ENCODE data around the gene URM1.

Gene URM1

DNA sequence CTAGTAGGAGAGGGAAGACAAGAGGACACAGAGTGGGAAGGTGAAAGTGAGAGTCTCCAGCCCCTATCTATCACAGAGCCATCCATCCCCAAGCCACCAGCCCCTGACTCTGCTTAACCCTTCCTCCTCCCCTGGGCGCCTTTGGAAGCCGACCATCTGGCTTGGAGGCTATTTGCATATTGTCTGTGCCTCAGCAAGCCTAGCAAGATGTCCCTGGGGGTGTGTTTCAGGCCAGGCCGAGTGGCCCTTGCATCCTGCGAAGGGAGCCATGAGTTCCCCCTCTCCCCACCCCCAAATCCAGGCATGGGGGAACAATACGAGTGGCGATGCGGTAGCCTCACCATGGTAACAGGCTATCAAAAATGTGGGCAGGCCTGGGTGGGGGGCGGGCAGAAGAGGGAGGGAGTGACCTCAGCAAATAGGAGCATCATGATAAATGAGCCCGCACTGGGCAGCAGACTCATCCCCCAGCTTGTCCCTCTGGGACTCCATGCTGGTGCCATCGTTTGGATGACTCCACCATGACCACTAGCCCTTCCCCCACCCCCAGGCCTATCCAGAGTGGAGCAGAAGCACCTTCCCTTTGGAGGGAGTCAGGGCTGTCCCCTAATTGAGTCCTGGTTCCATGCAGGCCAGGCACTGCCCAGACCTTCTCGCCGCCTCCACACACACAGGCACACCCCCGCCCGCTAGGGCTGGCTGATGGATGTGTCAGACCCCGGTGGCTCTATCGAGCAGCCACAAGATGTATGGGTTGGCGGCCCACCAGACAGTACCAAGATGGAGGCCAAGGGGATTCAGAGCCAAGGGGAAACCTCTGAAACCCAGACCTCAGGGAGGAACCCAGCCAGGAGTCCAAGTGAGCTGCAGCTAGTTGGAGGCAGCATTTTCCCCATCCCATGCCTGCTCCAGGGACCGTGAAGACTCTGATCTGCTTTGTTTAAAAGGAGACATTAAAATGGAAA lies 14.6 kb downstream of the URM1 start:
- DNase-seq (ENCODE audit: low read depth) = no peak

DNA sequence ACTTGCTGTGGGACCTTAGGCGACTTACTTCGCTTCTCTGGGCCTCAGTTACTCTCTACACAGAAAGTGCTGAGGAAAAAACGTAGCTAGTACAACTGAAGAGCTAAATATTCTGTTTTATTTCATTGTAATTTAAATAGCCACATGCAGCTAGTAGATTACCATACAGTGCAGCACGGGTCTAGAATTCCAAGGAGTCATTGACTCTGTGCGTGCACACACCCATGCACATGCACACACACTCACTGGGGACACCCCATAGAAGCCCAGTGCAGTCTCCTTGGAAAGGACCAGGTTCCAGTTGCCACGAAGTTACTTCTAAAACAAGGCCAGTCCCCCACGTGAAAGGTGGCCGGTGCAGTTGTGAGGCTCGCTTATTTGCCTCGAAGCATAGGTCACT lies 17.0 kb downstream of the URM1 start:
- DNase-seq (ENCODE audit: low read depth) = no peak

DNA sequence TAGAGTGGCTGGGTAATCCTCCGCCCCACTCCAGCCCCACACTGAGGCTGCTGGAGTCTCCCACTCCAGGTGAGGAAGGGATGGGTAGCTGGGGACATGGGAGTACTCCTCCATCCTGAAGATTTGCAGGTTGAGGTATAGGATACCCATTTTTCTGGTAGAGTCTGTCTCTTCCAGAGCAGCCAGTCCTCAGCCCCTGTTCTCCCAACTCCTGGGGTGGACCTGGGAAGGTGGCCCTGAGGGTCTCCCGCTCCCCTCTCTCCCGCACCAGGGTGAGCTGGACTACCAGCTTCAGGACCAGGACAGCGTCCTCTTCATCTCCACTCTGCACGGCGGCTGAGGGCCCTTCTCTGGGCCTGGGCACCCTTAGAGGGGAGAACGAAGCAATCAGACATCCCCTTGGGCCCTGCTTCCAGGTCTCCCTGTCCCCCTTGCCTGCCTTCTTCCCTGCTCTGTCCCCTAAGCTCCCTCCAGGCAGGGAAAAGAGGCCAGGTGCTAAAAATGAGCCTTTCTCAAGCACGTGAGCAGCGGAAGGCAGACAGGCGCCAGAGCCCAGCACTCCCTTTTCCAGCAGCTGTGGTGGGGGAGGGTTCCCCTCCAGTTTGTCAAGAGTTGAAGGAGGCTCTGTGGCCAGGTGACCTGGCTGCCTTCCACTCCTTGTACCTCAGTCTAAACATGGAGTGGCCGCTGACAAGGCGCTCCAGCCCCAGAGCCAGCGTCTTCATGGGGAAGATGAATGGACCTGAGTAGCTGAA lies 18.4 kb downstream of the URM1 start:
- DNase-seq (ENCODE audit: low read depth) = no peak

DNA sequence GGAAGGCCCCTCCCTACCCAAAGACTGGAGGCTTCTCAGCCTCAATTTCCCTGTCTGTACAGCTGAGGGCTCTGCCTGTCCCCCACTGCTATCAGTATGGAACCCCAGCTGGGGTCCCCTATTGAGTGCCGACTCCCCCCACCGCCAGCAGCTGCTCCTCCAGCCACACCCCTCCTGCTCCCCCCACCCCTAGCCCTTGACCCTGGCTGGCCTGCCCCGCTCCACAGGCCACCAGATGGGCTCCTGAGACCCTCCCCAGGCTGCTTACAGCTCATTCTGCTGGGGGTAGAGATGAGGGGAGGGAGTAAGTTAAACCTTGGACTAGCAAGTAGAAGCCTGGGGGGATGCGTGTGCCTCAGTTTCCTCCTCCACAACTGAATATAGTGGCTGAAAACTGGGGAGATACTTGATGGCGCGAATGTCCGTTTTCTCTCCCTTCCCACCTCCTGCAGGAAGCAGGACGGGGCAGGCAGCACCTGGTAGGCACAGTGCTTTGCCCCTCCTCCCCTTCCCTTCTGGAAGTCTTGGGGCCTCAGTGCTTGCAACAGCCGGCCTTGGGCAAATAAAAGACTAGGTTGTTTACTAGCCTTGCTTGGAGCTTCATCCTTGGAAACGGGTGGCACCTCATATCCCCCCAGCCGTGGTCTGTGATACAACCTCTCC lies 19.1 kb downstream of the URM1 start:
- no peak for DNase-seq (ENCODE audit: low read depth)

DNA sequence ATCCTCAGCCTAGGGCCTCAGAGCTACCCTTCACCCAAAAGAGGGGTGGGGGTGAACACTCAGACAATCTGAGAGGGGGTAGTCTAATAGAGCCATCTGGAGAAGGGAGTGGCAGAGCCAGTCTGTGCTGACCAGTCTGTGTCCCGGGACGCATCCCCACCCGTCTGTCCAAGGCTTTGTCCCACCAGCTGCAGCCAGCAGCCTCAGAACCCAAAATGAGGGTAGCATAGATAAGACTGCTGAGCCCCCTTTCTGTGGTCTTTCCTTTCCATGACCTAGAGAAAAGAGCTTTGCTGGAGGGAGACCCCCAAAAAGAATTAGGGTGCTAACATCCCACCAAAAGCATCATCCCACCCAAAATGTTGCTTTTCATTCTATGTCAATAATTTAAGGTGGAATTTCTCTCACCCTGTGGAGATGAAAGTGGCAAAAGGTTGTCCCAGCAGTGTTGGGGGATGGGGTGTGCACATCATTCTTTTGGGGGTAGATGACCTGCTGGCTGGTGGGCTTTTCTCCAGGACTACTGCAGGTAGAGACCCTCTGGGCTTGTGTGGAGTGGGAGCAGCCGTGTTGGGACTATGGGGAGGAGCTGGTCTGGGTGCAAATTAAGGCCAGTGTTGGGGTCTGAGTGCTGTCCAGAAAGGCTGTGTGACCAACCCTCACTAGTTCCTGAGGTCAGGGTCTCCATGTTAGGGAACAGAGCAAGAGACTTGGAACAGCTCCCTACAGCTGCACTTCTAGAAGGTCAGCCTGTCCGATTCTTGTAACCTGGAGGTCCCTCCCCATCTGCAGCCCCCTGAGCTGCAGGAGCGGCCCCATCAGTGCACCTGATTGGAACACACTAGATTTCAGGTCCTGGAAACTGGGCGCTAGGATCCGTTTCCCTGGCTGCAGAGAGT lies 19.9 kb downstream of the URM1 start:
- no peak for DNase-seq (ENCODE audit: low read depth)

DNA sequence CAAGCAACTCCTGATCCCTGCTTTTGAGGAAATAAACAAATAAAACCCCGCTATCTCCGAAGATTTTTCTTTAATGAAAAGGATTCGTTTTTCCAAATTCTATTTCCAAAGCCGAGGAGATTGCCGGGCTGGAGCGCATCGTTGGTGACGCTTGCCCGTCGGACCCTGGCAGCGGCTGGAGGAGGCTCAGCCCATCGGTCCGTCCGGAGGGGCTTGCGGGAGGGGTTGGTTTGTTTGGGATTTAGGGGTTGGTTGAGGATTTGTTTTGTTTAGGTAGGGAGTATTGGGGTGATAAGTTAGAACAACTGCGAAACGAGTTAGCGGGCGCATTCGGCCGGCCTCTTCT lies 20.8 kb downstream of the URM1 start:
- no peak for DNase-seq (ENCODE audit: low read depth)

DNA sequence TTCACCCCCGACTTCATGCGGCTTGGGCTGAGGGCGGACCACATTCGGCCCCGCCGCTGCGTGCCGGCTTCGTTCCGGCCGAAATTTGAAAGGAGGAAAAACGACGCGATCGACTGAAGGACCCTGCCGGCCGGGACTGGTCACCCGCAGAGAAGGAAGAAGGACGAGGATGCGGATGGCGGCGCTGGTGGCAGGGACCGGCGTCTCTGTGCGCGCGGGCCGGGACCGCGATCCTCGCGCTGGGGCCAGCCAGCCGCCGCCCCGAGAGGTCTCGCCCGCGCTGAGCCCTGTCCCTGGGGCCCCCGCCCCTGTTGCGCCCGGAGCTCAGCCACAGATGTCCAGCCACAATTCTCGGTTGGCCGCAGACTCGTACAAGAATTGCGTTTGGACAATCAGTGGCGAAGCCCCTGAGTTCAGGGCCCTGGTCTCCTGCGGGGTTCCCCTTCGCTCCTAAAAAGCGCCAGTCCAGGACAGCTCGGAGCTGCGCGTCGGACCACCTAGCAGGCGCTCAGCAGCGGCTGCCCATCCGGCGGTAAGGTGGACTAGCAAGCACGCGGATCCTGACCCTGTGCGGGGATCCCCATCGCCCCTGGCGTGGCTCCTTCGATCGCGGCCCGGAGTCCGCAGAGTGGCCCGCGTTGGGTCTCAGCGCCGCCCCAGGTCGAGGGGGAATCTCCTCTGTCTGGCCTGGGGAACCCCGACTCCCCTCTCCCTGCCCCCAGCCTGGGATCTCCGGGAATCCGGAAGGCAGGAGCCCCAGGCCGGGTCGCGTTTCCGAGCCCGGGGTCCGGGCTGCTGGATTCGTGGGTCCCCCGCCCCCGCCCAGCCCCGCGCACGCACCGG lies 21.3 kb downstream of the URM1 start:
- DNase-seq (ENCODE audit: low read depth) = no peak

DNA sequence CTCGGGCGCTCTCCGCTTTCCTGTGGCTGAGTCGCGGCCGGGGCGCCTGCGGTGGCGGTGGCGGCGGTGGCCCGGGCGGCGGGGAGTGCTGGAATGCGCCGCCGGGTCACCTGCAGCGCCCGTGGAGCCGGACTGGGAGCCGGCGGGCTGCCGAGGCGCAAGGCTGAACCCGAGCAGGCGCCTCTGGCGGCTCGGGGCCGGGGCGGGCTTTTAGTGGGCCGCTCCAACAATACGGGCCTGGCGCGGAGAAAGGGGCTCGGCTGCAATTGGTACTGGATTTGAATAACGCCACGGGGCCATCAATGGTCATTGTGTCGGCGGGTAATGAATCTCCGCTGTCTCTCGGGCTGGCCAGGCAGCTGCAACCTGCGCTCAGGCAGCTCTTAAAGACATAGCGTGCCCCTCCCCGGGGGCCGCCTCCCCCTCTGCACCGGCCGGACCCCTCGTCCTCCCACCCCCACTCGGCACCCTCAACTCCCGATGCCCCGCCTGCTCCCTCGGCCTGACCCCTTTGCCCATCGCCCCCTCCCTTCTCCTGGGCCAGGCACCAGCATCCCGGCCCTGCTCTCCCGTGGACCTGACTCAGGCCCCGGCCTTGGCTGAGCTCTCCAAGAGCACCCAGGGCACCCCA lies 22.1 kb downstream of the URM1 start:
- DNase-seq (ENCODE audit: low read depth) = no peak

DNA sequence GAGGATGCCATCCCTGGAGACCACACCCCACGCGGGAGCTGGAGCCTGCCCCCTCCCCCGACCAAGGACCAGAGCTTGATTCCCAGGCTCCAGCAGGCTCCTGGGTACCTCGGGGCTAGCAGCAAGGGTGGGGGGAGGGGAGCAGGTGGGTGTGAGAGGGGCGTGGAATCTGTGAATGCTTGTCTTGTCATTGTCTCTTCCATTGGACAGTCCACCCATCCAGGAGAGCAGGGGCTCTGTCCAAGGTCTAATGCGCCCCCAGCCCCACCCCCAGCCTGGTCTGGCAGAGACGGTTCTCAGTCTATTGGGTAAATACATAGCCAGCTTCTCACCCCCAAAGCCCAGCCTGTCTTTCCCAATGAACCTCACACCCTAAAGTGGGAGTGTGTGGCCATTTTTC lies 22.8 kb downstream of the URM1 start:
- DNase-seq (ENCODE audit: low read depth) = no peak

DNA sequence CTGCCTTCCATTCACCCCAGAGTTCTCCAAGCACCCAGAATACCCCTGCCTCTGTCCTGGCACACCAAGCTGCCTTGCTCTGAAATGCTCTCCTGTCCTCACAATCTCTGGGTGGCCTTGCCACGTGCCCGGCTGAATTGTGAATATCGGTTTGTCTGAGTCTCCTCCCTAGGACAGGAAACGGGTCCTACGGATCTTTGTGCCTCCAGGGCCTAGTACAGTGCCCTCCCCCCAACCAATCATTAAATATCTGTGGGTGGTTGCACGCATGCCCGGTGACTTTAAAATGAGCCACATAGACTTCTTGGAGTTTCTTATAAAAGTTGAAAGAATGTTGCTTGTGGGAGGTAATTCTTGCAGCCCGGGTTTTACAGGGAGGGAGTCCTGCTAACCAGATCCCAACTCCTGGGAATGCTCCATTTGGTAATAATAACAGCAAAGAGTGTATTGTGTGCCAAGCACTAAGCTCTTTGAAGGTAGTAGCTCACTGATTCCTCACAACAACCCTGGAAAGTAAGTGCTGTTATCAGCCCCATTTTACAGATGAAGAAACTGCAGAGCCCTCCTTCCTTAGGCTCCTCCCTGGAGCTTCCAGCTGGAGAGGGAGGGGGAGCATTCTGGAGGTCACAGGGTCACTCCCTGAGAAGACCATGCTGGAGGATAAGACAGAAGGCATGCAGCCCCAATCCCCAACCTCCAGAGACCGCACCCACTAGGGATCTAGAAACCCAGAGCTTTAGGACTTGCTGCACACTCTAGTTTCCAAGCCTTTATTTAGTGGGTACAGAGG lies 23.4 kb downstream of the URM1 start:
- DNase-seq (ENCODE audit: low read depth) = no peak

DNA sequence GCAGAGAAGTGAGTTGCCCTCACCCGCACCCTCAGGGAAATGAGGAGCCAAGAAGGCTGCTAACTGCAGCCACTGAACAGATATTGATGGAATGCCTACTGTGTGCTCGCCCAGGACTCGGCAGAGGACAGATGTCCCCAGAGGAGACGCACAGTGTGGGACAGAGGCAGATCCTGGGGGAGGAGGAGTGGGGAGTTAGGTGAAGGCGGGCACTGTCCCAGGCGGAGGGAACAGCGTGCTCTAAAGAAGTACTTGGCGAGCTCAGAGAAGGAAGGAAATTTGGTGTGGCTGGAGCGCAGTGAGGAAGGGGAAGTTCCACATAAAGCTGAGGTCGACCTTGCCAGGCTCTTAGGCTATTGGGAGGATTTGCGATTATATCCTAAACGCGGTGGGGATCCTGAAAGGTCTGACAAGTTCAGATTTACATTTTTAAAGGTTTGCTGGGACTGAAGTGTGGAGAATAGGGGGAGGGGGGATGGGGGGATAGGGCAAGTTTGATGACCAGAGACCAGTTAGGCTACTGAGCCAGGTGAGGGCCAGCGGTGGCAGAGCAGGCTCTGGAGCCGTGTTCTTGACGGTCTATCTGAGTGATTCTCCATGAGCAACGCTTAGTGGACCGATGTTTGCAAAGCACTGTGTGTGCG lies 25.9 kb downstream of the URM1 start:
- DNase-seq (ENCODE audit: low read depth) = peak; percentile 27

DNA sequence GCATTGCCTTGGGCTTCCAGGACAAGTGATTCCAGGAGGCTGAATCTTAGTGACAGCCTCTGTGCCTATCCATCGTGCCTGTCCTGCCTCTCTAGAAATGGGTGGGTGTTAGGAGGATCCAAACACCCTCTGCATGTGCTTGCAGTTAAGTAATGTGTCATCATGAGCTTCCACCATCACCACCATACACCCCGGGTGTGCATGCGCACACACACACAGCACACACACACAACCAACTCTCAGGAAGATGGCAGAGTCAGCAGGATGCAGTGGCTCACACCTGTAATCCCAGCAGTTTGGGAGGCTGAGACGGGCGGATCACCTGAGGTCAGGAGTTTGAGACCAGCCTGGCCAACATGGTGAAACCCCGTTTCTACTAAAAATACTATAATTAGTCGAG lies 26.7 kb downstream of the URM1 start:
- DNase-seq (ENCODE audit: low read depth) = no peak

DNA sequence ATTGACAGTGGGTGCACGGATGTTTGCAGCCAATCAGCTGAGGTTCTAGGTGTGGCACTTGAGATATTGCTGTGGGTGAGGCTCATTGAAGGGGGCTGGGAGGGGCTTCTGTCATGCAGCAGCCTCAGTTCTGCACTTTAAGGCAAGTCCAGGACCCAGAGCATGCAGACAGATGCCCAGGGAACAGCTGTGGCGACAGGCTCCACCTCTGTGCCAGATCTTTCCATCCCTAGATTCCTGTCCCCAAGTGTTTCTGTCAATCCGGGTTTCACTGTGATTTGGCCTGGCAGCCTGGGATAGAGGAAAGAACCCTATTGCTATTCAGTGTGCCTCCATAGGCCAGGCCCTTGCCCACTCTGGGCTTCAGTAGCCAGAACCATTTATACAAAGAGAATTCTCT lies 28.7 kb downstream of the URM1 start:
- DNase-seq (ENCODE audit: low read depth) = no peak

DNA sequence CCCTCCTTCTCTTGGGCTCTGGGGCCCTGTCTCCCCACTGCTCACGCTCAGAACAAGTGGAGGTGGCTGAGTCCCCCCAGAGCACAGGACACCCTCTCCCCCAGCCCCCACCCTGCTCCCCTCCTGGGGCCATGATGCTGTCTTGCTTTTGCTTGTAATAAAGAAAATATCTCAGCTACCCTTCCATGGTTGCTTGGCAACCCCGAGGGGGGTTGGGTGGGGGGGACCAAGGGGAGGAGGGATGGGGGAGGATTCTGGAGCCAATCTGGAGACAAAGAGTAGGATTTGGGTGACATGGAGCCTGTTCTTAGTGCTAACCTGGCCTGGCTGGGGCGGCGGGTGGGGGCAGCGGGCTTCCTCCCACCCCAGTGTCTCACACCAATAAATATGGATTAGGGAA lies 33.4 kb downstream of the URM1 start:
- no peak for DNase-seq (ENCODE audit: low read depth)

DNA sequence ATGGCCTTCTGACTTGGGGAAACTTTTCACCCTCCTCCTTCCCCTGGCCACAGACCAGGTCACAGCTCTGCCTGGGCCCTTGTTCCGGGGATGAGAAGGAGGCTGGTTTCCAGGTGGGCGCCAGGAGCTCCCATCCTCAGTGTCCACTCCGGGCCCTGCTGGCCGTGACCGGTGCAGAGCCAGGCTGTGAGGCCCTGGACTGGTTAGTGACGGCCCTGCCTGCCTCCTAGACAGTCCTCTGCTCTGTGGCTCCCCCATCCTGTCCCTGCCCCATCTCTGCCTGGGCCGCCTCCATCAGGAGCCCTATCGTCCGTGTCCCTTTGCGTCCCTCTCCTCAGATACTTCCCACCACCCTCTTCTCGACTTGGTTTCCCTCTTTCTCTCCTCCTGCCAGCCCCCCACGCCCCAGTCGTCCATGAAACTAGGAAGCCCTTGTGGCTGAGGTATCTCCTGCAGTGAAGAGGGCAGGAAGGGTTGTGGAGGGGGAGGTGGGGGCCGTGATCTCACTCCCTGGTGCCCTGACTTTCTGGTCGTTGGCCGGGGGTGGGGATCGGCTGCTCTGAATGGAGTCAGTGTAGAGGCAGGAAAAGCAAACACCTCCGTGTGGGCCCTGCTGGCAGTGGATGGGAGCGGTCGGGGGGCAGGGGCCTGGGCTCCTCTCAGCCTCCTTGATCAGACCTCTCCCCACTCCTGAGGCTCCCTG lies 34.1 kb downstream of the URM1 start:
- no peak for DNase-seq (ENCODE audit: low read depth)

DNA sequence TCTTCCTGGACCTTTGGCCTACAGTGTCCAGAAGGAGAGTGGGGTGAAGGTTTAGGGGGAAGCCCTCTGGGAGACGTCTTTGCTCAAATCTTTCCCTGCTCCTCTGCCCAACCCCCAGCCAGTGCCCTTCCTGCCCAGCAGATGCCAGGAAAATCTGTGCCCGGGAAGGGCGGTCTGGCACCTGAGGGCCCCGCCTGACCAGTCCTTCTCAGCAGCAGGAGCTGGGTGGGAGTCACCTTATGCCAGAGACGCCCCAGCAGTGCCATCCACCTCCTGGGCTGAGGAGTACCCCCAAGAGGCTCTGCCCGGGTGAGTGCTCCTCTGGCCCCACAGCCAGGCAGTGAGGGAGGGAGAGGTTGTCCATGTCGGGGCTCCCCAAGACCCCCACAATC lies 34.6 kb downstream of the URM1 start:
- DNase-seq (ENCODE audit: low read depth) = no peak

DNA sequence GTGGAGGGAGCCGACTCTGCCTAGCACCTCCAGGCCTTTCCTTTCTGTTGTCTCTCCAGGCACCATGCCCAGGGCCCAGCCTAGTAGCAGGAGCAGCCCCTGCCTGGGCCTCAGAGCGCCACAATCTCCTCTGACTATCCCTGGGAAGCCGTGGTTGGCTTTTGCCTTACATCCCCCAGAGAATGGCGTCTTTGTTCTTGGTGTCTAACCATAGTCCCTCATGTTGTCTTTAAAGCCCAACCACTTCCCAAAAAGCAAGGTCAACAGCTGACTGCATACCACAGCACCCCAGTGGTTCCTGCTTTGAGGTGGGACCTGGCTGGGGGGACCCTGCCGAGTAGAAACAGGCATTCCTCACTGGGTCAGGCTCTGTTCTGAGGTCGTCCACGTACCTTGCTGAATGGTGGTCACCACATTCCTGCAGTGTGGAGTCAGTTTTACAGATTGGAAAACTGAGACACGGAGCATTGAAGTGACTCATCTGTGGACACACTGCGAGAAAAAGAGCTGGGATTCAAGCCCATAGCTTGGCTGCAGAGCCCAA lies 35.7 kb downstream of the URM1 start:
- DNase-seq (ENCODE audit: low read depth) = no peak

DNA sequence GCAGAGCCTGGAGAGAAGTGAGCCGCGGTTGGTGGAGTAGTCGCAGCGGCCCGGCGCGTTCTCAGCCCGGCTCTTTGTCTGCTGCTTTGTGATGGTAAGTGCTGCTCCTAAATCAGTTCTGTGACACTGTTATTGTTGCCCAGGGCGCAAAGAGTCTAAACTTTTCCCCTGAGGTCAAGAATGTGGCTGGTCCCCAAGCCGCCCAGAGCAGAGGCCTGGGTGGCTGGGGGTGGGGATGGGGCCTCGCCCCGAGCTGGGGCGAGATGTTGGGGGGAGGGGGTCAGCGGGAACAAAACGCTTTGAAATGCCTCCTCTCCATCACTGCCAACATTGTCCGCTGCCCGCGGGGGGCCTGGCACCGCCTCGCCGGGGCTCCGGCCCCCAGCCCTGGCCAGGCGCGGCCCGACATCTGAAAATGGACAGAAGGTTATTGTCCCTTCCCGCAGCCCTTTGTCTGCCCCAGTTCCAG lies 37.8 kb downstream of the URM1 start:
- no peak for DNase-seq (ENCODE audit: low read depth)
